Fibroblast of villous mesenchyme (primary cell): ENCODE measurements around the gene CMYA5. TPM values are rescaled to one million over a fixed set of nuclear protein-coding genes. Genes with fewer than 3 reads are reported as not detected.

ENCODE experiments used
- DNase-seq: peaks from one replicate; pipeline ENCODE4 v3.0.0-alpha.2; 2010; ENCODE audit warnings: low read depth
- H3K4me3 ChIP-seq: 2 replicates; pipeline ENCODE4 v1.5.1; 2011; ENCODE audit warnings: low read depth, mild to moderate bottlenecking, low read length
- CTCF ChIP-seq: IDR thresholded peaks from 2 replicates; pipeline ENCODE4 v1.5.1; 2012; ENCODE audit warnings: low read depth, mild to moderate bottlenecking, low read length; ENCODE audit not compliant: insufficient read depth
- total RNA-seq: library from RNA; depleted of rRNA; stranded (reverse); fragments of >200 nt; gene quantifications from 2 replicates; pipeline ENCODE4 v1.2.3, GENCODE V29; 2012

The CMYA5 gene
- total RNA-seq, 1 donor, result 1.7 TPM

GRCh38 chr5:79811081-79811480 lies 121.4 kb downstream of the CMYA5 start:
- TF ChIP-seq CTCF, result no peak
- DNase-seq, result no peak
- no peak overlapping the region for H3K4me3 ChIP-seq

GRCh38 chr5:79811904-79812303 lies 122.3 kb downstream of the CMYA5 start:
- no peak for DNase-seq
- no peak overlapping the region for H3K4me3 ChIP-seq
- no peak for TF ChIP-seq CTCF

GRCh38 chr5:79814699-79815098 lies 125.1 kb downstream of the CMYA5 start:
- no peak overlapping the region for H3K4me3 ChIP-seq
- no peak for DNase-seq
- TF ChIP-seq CTCF, result no peak

DNA sequence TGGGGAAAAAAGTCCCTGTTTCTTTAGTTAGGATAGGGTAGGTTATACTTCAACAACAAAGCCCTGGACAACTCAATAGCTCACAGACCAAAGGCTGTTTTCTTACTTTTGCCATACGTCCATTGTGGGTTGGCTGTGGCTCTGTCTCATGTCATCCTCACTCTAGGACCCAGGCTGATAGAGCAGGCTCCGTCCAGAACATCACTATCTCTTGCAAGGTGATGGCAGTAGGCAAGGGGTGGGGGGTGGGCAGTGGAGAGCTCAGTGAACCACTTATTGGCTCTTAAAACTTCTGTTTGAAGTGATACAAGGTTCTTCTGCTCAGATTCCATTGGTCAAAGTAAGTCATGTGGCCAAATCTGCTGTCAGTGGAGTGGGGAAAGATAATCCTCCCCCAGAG lies 126.4 kb downstream of the CMYA5 start:
- TF ChIP-seq CTCF, result no peak
- no peak for DNase-seq
- no peak overlapping the region for H3K4me3 ChIP-seq

GRCh38 chr5:79820648-79821047 lies 131.0 kb downstream of the CMYA5 start:
- no peak for DNase-seq
- no peak for TF ChIP-seq CTCF
- no peak overlapping the region for H3K4me3 ChIP-seq

GRCh38 chr5:79824444-79824843 lies 134.8 kb downstream of the CMYA5 start:
- no peak overlapping the region for H3K4me3 ChIP-seq
- DNase-seq, result no peak
- TF ChIP-seq CTCF, result no peak

GRCh38 chr5:79825802-79826201 lies 136.2 kb downstream of the CMYA5 start:
- no peak overlapping the region for H3K4me3 ChIP-seq
- no peak for DNase-seq
- TF ChIP-seq CTCF, result no peak
